Hippocampal formation (tissue), 2 donors: ENCODE measurements around the gene PTPN4.
"Not testable (repeated sequence)": the region's sequence is repeated elsewhere in the genome, so short reads cannot be mapped to it uniquely, and the experiment has no call there.

Source experiments
- DNase-seq, 2 donors: peaks; one replicate each; lab custom pipeline; 2025; lab: John Stamatoyannopoulos, UW

Gene PTPN4

DNA sequence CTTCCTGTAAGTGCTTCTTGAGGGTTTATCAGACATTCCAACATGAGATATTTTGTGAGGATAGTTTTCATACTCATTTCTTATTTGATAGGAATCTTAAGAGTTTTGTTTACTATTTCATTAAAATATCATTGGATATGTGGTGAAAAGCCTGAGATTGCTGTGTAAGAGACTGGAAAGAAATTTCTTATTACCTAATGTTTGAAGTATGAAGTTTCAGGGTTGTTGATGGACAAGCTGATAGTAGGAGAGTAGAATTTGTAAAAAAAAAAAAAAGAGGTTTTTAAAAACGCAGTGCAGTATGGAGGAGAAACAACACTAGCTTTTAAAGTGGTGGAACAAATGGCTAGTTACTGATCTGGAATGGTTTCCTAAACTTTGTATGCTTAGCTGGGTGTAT, 260.8 kb downstream of the PTPN4 start:
- DNase-seq: no peak

DNA sequence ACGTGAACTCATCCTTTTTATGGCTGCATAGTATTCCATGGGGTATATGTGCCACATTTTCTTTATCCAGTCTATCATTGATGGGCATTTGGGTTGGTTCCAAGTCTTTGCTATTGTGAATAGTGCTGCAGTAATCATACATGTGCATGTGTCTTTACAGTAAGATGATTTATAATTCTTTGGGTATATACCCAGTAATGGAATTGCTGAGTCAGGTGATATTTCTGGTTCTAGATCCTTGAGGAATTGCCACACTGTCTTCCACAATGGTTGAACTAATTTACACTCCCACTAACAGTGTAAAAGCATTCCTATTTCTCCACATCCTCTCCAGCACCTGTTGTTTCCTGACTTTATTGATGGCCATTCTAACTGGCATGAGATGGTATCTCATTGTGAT, 262.8 kb downstream of the PTPN4 start:
- not testable (repeated sequence) for DNase-seq

- DNase-seq: no peak
Measured at GRCh38 chr2:120026890-120027289, 267.2 kb downstream of the PTPN4 start.

GRCh38 chr2:120028795-120029194, 269.1 kb downstream of the PTPN4 start:
- DNase-seq: no peak

DNA sequence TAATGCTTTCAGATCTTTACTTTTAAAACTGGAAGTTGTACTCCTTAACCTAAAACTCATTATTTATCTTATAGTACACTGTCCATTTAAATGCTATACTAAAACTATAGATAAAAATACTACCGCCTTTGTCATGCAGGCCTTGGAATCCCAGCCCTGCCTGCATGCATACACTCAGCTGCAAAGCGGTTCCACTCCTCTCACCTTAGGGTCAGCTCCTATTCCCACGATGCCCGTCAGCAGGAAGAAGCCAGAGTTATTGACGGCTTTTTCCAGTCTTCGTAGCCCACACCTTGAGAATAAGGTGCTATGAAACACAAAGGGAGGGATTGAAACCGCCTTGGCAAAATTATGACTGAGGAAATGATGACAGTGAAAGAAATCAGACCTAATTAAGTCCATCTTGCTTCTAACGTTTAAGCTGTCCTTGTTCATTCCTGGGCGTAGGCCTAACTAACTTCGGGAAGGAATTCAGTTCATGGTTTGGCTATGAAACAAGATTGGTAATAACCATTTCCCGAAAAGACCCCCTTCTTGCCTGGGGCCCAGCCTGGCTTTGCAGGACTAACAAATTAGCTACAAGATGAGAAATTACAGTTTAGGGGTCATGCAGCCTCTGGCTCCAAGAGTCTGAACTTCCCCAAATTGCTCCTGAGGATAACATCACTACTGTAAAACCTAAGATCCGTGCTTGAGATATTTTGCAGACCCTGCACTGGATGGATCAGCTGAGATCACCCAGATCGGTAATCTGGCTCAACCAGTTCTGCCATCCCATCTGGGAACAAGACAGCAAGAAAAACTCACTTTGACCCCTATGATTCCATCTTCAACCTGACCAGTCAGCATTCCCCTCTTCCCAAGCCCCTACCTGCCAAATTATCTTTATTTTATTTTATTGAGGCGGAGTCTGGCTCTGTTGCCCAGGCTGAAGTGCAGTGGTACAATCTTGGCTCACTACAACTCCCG, 270.2 kb downstream of the PTPN4 start:
- DNase-seq: no peak

DNA sequence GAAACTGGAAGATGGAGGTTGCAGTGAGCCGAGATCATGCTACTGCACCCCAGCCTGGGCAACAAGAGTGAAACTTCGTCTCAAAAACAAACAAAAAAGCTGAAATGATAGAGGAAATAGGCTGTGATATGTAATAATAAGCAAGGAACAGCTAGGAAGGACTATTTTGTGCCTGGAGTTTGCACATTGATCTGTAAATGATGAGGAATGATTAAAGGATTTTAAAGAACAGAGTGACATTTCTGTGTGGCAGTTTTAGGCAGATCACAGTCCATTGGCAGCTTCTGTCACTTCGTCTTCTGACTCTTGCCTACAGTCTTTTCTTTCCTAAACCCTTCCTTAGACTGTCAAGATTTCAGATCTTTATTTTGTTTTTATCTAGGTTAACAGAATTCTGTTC, 272.6 kb downstream of the PTPN4 start:
- DNase-seq: no peak
